Ectodermal cell (in vitro differentiated cells): Measurements from ENCODE around the gene FCRL6.
A peak's percentile ranks its signal among the peaks of the same experiment; 100 is the strongest.

Experiments used
- H3K27ac ChIP-seq: 2 replicates; pipeline ENCODE4 v1.7.0; 2013; ENCODE audit warnings: mild to moderate bottlenecking, low read depth, low read length; ENCODE audit not compliant: insufficient read depth, poor library complexity, severe bottlenecking
- H3K27me3 ChIP-seq: 2 replicates; pipeline ENCODE4 v1.7.0; 2013; ENCODE audit warnings: mild to moderate bottlenecking, low read length; ENCODE audit not compliant: insufficient read depth, control insufficient read depth, poor library complexity, severe bottlenecking
- H3K36me3 ChIP-seq: one replicate; pipeline ENCODE4 v1.7.0; 2013; ENCODE audit warnings: low read length; ENCODE audit not compliant: control insufficient read depth, insufficient read depth
- H3K4me1 ChIP-seq: one replicate; pipeline ENCODE4 v1.7.0; 2013; ENCODE audit warnings: low read length; ENCODE audit not compliant: control insufficient read depth, insufficient read depth
- H3K4me3 ChIP-seq: 2 replicates; pipeline ENCODE4 v1.7.0; 2013; ENCODE audit warnings: low read depth, low read length, control low read depth; ENCODE audit not compliant: insufficient read depth
- H3K9me3 ChIP-seq: 2 replicates; pipeline ENCODE4 v1.7.0; 2013; ENCODE audit warnings: mild to moderate bottlenecking, low read length, moderate library complexity; ENCODE audit not compliant: control insufficient read depth
- WGBS, 2 experiments: methylation state at CpG; one replicate each; pipeline ENCODE4 v1.1.7; 2013; ENCODE audit warnings: missing lambda C conversion rate in 2 of 2; 5-methylcytosine and 5-hydroxymethylcytosine counted together

Gene FCRL6

DNA sequence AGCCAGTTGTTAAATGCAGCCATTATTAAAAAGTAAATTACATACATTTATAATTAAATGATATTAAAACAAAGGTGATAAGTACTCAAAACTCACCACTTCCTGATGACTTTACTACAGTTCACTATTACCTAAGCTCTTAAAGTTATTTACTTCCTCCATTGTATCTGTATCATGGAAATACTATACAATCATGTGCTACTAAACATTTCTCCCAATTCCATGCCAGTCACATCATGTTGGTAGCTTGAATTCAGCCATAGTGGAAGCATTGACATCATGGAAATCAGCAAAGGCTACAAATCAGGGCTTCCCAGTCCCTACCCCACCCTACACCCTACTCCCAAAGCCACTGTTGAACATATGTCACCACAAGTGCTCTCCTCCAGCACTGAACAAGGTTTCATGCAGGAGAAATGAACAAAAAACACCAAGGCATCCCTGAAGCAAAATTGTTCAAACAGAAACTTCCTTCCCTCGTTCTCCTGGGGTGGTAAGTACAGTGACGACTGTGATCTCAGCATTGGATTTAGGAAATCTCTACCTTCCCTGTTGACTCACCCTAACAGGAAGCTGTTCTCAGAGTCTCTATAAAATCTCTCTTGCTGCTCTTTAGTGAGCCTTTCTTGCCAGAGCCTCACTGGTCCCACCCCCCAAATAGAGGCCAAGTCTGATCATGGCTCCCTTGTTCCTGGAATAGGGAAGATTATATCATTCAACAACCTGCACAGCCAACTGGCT, 47.6 kb downstream of the FCRL6 start:
- Histone ChIP-seq H3K27me3 (peaks cover 32% of the 10 kb centered on the region), H3K27ac (no peak overlapping the region), H3K36me3 (no peaks in the 10 kb centered on the region), H3K9me3 (no peaks in the 10 kb centered on the region), H3K4me1 (peaks cover 5% of the 10 kb centered on the region), H3K4me3 (no peak overlapping the region)
- WGBS, 2 experiments: 79 to 89% methylated on average over 2 of the region's 2 CpGs

GRCh38 chr1:159851407-159851806, 49.2 kb downstream of the FCRL6 start:
- Histone ChIP-seq H3K4me1 (peaks cover 5% of the 10 kb centered on the region), H3K4me3 (no peak overlapping the region), H3K36me3 (no peaks in the 10 kb centered on the region), H3K27me3 (peaks cover 48% of the 10 kb centered on the region), H3K9me3 (no peaks in the 10 kb centered on the region), H3K27ac (no peak overlapping the region)
- 86 to 88% methylated on average over 1 of the region's 1 CpG for WGBS, 2 experiments

GRCh38 chr1:159853417-159854115, 51.4 kb downstream of the FCRL6 start:
- peaks cover 60% of the 10 kb centered on the region for H3K27me3 ChIP-seq
- no peak overlapping the region for H3K27ac ChIP-seq
- H3K4me1 ChIP-seq: peaks cover 5% of the 10 kb centered on the region
- WGBS, 2 experiments: 39 to 44% methylated on average over 4 to 5 of the region's 6 CpGs
- no peaks in the 10 kb centered on the region for H3K9me3 ChIP-seq
- H3K4me3 ChIP-seq: peak overlapping the region; percentile 27
- no peaks in the 10 kb centered on the region for H3K36me3 ChIP-seq

- WGBS, 2 experiments: 1% methylated on average over 31 of the region's 31 CpGs
- no peak overlapping the region for H3K27ac ChIP-seq
- peaks cover 60% of the 10 kb centered on the region for H3K27me3 ChIP-seq
These were observed 52.0 kb downstream of the FCRL6 start for GRCh38 chr1:159854116-159854692.

GRCh38 chr1:159854693-159855192, 52.6 kb downstream of the FCRL6 start:
- H3K4me1 ChIP-seq: peaks cover 5% of the 10 kb centered on the region
- peak overlapping the region; percentile 27 for H3K4me3 ChIP-seq
- peaks cover 60% of the 10 kb centered on the region for H3K27me3 ChIP-seq
- 3 to 4% methylated on average over 59 of the region's 59 CpGs for WGBS, 2 experiments
- H3K36me3 ChIP-seq: no peaks in the 10 kb centered on the region
- no peak overlapping the region for H3K27ac ChIP-seq
- no peaks in the 10 kb centered on the region for H3K9me3 ChIP-seq

More at GRCh38 chr1:159854116-159854692, 52.0 kb downstream of the FCRL6 start:
- Histone ChIP-seq H3K4me1 (peaks cover 5% of the 10 kb centered on the region), H3K36me3 (no peaks in the 10 kb centered on the region), H3K4me3 (peak overlapping the region; percentile 27), H3K9me3 (no peaks in the 10 kb centered on the region)

DNA sequence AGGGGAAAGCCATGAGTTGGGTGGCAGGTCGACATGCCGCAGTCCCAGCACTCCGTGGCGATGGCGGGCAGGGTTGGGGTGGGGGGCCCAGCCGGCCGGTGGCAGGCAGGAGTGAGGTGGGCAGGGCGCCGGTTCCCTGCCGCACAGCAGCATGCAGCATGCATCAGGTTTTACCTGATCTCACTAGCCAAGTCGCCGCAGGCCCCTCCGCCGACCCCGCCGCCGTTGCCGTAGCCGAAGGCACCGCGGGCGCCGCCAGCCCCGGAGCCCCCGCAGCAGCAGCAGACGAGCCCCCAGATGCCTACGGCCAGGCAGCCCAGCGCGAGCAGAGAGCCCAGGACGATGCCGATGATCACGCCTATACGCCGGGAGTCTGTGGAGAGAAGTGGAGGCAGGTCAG, 53.5 kb downstream of the FCRL6 start:
- Histone ChIP-seq H3K4me3 (no peak overlapping the region), H3K4me1 (peaks cover 5% of the 10 kb centered on the region), H3K36me3 (no peaks in the 10 kb centered on the region), H3K27me3 (peaks cover 60% of the 10 kb centered on the region), H3K9me3 (no peaks in the 10 kb centered on the region), H3K27ac (no peak overlapping the region)
- 93% methylated on average over 34 of the region's 34 CpGs for WGBS, 2 experiments

- Histone ChIP-seq H3K4me1 (peaks cover 5% of the 10 kb centered on the region), H3K27me3 (peaks cover 56% of the 10 kb centered on the region)
These were observed 54.4 kb downstream of the FCRL6 start for GRCh38 chr1:159856576-159856975.

GRCh38 chr1:159857889-159858288, 55.7 kb downstream of the FCRL6 start:
- 92 to 93% methylated on average over 6 of the region's 6 CpGs for WGBS, 2 experiments
- Histone ChIP-seq H3K36me3 (no peaks in the 10 kb centered on the region), H3K27me3 (peaks cover 48% of the 10 kb centered on the region), H3K9me3 (no peaks in the 10 kb centered on the region), H3K27ac (no peak overlapping the region), H3K4me3 (no peak overlapping the region), H3K4me1 (peaks cover 5% of the 10 kb centered on the region)

More at GRCh38 chr1:159856576-159856975, 54.4 kb downstream of the FCRL6 start:
- no peak overlapping the region for H3K27ac ChIP-seq
- H3K36me3 ChIP-seq: no peaks in the 10 kb centered on the region
- WGBS, 2 experiments: 85 to 86% methylated on average over 1 of the region's 1 CpG
- no peak overlapping the region for H3K4me3 ChIP-seq
- H3K9me3 ChIP-seq: no peaks in the 10 kb centered on the region

- Histone ChIP-seq H3K9me3 (no peaks in the 10 kb centered on the region), H3K4me3 (no peak overlapping the region), H3K27me3 (peaks cover 28% of the 10 kb centered on the region), H3K27ac (no peak overlapping the region), H3K36me3 (no peaks in the 10 kb centered on the region), H3K4me1 (no peaks in the 10 kb centered on the region)
- 88 to 91% methylated on average over 7 of the region's 7 CpGs for WGBS, 2 experiments
These were observed 57.7 kb downstream of the FCRL6 start for GRCh38 chr1:159859767-159860322.

DNA sequence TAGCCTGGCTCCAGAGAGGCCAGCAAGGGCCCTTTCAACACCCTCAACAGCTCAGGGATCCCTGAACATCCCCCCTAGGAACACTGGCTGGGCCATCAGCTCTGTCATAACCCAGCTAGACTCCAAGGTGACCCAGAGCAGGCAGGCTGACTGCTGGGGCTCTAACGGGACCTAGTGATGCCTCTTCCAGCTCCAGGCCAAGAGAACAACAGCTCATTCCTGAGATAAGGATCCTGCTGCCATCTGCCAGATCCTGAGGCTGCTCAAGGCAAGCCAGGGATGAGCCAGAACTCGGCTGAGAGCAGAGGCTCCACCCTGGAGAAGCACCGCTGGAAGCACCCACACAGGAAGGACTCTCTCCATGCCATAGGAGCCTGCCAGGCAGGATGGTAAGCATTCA, 58.3 kb downstream of the FCRL6 start:
- WGBS, 2 experiments: 82 to 84% methylated on average over 3 of the region's 3 CpGs
- Histone ChIP-seq H3K4me3 (no peak overlapping the region), H3K36me3 (no peaks in the 10 kb centered on the region), H3K9me3 (no peaks in the 10 kb centered on the region), H3K27me3 (peaks cover 22% of the 10 kb centered on the region), H3K4me1 (peaks cover 5% of the 10 kb centered on the region), H3K27ac (no peak overlapping the region)
